Measurements from ENCODE around the gene SV2B.

GRCh38 chr15:91253605-91254004 lies 153.5 kb downstream of the SV2B start:
- TF ChIP-seq POLR2AphosphoS5 (IDR thresholded peaks at IDR 0.05; ENCODE audit: borderline replicate concordance, low read depth, low read length), result no peak
- no peak for TF ChIP-seq EZH2 (IDR thresholded peaks at IDR 0.05)

All from SK-N-MC (cell line).